ENCODE measurements around the gene VRK3.

The VRK3 gene

DNA sequence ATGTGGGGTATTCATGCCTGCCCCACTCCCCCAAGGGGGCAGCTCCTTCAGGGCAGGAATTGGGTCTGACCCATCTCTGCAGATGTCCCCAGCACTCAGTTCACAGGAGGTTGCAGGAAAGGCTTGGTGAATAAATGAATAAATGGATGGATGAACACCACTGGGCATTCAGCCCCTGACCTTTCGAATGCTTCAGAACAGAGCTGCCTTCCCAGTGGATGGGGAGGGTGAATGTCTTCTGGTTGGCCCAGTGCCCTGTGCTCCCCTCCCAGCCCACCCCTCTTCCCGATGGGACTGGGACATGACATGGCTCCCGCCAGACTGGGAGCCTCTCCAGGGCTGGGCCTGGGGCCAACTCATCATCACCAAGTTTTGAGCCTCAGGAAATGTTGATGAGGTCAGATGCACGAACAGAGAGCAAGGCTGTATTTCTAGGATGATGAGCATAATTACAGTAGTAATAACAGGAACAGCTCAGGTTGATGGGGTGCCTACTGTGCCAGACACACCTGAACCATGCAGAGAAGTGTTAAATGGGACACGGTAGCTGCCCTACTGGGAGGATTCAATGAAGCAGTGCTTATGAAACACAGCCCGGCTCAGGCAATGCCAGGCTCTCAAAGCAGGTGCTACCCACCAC is 25.7 kb downstream of the VRK3 start:
- Histone ChIP-seq H3K36me3 (ENCODE audit: control insufficient read depth, insufficient read depth, low read length) (peaks cover 35% of the 10 kb centered on the region), H3K4me3 (replicated peaks; ENCODE audit: low read depth, low read length) (no peak overlapping the region), H3K27me3 (replicated peaks; ENCODE audit: control insufficient read depth, insufficient read depth, low read length) (no peaks in the 10 kb centered on the region)
- no peak for DNase-seq (ENCODE audit: extremely low read depth, insufficient read length)
- no peak for TF ChIP-seq CTCF (IDR thresholded peaks at IDR 0.05; ENCODE audit: insufficient read depth, low read length, poor library complexity, severe bottlenecking)

DNA sequence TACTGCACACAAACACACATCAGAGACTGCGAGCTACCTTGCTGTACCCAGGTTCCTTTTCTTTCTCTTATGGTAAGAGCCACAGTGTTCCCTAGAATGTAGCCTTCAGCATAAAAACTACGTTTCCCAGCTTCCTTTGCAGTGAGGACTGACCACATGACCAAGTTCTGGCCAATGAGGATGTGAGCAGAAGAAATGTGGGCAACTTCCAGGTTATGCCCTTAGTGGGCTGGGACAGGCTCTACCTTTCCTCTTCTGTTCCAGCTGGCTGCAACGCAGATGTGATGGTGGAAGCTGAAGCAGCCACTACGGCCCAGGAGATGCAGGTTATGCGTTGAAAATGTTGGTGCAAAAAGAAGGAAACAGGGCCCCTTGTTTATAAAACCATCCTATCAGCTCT is 27.5 kb downstream of the VRK3 start:
- no peak overlapping the region for H3K4me3 ChIP-seq (replicated peaks; ENCODE audit: low read depth, low read length)
- H3K27me3 ChIP-seq (replicated peaks; ENCODE audit: control insufficient read depth, insufficient read depth, low read length), result no peaks in the 10 kb centered on the region
- peaks cover 31% of the 10 kb centered on the region for H3K36me3 ChIP-seq (ENCODE audit: control insufficient read depth, insufficient read depth, low read length)
- TF ChIP-seq CTCF (IDR thresholded peaks at IDR 0.05; ENCODE audit: insufficient read depth, low read length, poor library complexity, severe bottlenecking), result no peak
- DNase-seq (ENCODE audit: extremely low read depth, insufficient read length), result no peak

DNA sequence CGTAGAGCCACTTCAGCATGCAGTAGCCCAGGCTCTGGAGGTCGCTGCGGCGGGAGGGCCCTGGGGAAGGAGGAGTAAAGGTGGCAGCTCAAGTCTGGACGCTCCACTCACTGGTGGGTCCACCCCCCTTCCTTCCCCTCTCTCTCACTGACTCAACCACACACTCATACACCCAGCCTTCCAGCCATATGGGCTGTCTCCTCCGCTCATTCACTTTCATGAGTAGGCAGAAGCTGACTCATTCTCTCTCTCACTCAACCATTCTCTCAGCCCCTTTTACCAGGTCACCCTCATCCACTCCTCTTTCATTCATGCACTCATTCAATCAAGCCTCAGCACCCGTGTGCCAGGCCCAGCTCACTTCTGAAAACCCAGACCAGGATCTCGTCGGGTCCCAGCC is 36.7 kb downstream of the VRK3 start:
- no peak for DNase-seq (ENCODE audit: extremely low read depth, insufficient read length)
- peaks cover 21% of the 10 kb centered on the region for H3K36me3 ChIP-seq (ENCODE audit: control insufficient read depth, insufficient read depth, low read length)
- no peak overlapping the region for H3K4me3 ChIP-seq (replicated peaks; ENCODE audit: low read depth, low read length)
- H3K27me3 ChIP-seq (replicated peaks; ENCODE audit: control insufficient read depth, insufficient read depth, low read length), result no peaks in the 10 kb centered on the region
- no peak for TF ChIP-seq CTCF (IDR thresholded peaks at IDR 0.05; ENCODE audit: insufficient read depth, low read length, poor library complexity, severe bottlenecking)

DNA sequence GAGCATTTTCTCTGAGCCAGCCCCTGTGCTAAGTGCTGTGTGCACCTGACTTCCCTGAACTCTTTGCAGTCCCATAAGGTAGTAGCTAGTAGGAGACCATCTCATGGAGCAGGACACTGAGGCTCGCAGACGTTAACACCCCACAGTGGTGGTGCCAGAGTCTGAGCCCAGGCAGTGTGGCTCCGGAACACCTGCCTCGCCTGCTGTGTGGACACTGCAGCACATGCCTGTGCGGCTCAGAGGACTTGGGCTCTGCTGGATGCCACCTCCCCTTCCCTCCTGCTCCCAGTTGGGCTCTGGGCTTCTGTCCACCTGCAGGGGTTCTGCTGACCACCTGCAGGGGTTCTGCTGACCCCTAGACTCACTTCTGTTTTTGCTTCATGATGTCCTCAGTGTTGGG is 37.2 kb downstream of the VRK3 start:
- Histone ChIP-seq H3K4me3 (replicated peaks; ENCODE audit: low read depth, low read length) (no peak overlapping the region), H3K36me3 (ENCODE audit: control insufficient read depth, insufficient read depth, low read length) (peaks cover 21% of the 10 kb centered on the region), H3K27me3 (replicated peaks; ENCODE audit: control insufficient read depth, insufficient read depth, low read length) (no peaks in the 10 kb centered on the region)
- DNase-seq (ENCODE audit: extremely low read depth, insufficient read length), result no peak
- no peak for TF ChIP-seq CTCF (IDR thresholded peaks at IDR 0.05; ENCODE audit: insufficient read depth, low read length, poor library complexity, severe bottlenecking)

DNA sequence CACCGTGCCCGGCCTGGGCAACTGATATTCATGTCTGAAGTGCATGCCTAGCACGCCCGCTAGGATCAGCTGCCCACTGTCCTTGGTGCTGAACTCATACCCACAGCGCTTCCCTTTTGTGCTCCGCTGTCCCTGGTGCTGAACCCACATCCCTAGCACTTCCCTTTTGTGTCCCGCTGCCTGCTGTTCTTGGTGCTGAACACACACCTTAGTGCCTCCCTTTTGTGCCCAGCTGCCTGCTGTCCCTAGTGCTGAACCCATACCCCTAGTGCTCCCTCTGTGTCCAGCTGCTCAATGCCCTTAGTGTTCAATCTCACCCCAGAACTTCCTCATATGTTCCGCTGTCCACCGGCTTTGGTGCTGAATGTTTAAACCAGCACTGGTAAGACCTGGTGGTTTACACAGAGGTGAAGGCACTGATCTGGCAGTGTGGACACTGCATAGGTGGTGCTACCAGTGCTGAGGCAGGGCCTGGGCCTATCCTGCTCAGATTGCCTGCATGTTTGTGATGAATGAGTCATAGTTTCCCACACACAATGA is 37.9 kb downstream of the VRK3 start:
- no peak overlapping the region for H3K4me3 ChIP-seq (replicated peaks; ENCODE audit: low read depth, low read length)
- peak; percentile 65 for DNase-seq (ENCODE audit: extremely low read depth, insufficient read length)
- TF ChIP-seq CTCF (IDR thresholded peaks at IDR 0.05; ENCODE audit: insufficient read depth, low read length, poor library complexity, severe bottlenecking), result no peak
- no peaks in the 10 kb centered on the region for H3K27me3 ChIP-seq (replicated peaks; ENCODE audit: control insufficient read depth, insufficient read depth, low read length)
- peaks cover 21% of the 10 kb centered on the region for H3K36me3 ChIP-seq (ENCODE audit: control insufficient read depth, insufficient read depth, low read length)

GRCh38 chr19:49986354-49986753 is 38.8 kb downstream of the VRK3 start:
- no peak overlapping the region for H3K4me3 ChIP-seq (replicated peaks; ENCODE audit: low read depth, low read length)
- DNase-seq (ENCODE audit: extremely low read depth, insufficient read length), result no peak
- H3K27me3 ChIP-seq (replicated peaks; ENCODE audit: control insufficient read depth, insufficient read depth, low read length), result no peaks in the 10 kb centered on the region
- no peak for TF ChIP-seq CTCF (IDR thresholded peaks at IDR 0.05; ENCODE audit: insufficient read depth, low read length, poor library complexity, severe bottlenecking)
- peaks cover 20% of the 10 kb centered on the region for H3K36me3 ChIP-seq (ENCODE audit: control insufficient read depth, insufficient read depth, low read length)

Data from GM06990 (cell line).